ENCODE data around the gene RNF44. TPM values are rescaled to one million over a fixed set of nuclear protein-coding genes. Genes with fewer than 3 reads are reported as not detected.

Gene RNF44
- total RNA-seq, 1 experiment from 2014 or later, result 172 TPM

DNA sequence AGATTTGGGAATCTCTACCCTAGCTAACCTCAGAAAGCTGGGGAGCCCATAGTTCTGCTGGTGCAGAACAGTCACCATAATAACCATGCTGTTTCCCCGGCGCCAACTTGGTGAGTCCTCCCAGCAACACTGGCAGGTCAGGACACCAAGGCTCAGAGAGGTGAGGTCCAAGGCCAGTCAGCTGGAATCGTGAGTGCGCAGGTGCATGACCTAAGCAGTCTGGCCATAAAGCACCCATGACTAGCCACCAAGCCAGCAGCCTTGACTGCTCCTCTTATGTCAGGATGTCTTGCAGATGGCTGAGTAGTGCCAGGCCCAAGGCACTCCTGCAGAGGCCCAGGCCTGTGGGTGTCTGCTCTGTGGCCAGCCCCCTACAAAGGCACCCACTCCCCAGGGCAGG is 2.6 kb downstream of the RNF44 start:
- Histone ChIP-seq H3K18ac (ENCODE audit: insufficient read length, low read depth, low read length) (no peak overlapping the region), H4K91ac (ENCODE audit: insufficient read length, low read depth, low read length) (no peak overlapping the region), H2BK15ac (ENCODE audit: low read depth, low read length) (no peak overlapping the region), H3K23ac (ENCODE audit: insufficient read length, low read depth, low read length) (no peak overlapping the region), H3K27ac (ENCODE audit: insufficient read length, low read depth, low read length) (no peak overlapping the region), H2BK5ac (ENCODE audit: insufficient read length, low read length) (no peak overlapping the region), H4K20me1 (ENCODE audit: control insufficient read depth, insufficient read depth, insufficient read length) (peaks cover 2% of the 10 kb centered on the region), H3K4ac (ENCODE audit: low read depth, low read length) (no peak overlapping the region), H3K14ac (ENCODE audit: insufficient read depth, low read length) (no peak overlapping the region), H3K79me2 (ENCODE audit: insufficient read depth, low read length) (peaks cover 38% of the 10 kb centered on the region), H3K9ac (ENCODE audit: extremely low read depth, insufficient read length, low read length) (no peak overlapping the region), H3K79me1 (ENCODE audit: insufficient read depth, low read depth, low read length, poor library complexity, severe bottlenecking) (peaks cover 3% of the 10 kb centered on the region), H2BK12ac (ENCODE audit: insufficient read length, low read depth, low read length) (no peak overlapping the region), H3T11ph (ENCODE audit: low read length) (no peak overlapping the region), H2BK20ac (ENCODE audit: low read depth, low read length, poor library complexity, severe bottlenecking) (no peak overlapping the region), H2AFZ (ENCODE audit: low read length) (no peak overlapping the region), H3K4me1 (ENCODE audit: insufficient read depth, low read length) (no peaks in the 10 kb centered on the region; the same call in 1 of the 2 replicates), H4K8ac (replicated peaks; ENCODE audit: insufficient read length, low read depth, low read length) (no peak overlapping the region), H2BK120ac (ENCODE audit: low read depth, low read length, poor library complexity, severe bottlenecking) (no peak overlapping the region), H2AK5ac (ENCODE audit: insufficient read length, low read length) (no peak overlapping the region), H3K4me2 (ENCODE audit: insufficient read depth, insufficient read length, low read length) (peak overlapping the region; percentile 44), H3K27me3 (ENCODE audit: insufficient read depth, low read length) (no peaks in the 10 kb centered on the region), H4K5ac (ENCODE audit: insufficient read length, low read depth, low read length) (no peak overlapping the region), H3K56ac (ENCODE audit: insufficient read length, low read depth, low read length) (no peak overlapping the region), H3K9me3 (ENCODE audit: control insufficient read depth, low read depth, low read length) (no peaks in the 10 kb centered on the region), H3K23me2 (ENCODE audit: insufficient read length, low read depth, low read length, poor library complexity, severe bottlenecking) (peaks cover 11% of the 10 kb centered on the region)
- Mint-ChIP-seq H3K9me3 (no peaks in the 10 kb centered on the region), H3K27me3 (ENCODE audit: low read depth) (peaks cover 1% of the 10 kb centered on the region; the same call in 1 of the 2 replicates), H3K4me1 (peaks cover 37 to 41% of the 10 kb centered on the region in 2 experiments), H3K36me3 (ENCODE audit: insufficient read depth in 1 of 3, low read depth in 3 of 3) (peaks cover 21 to 47% (median 45%) of the 10 kb centered on the region in 3 experiments), H3K27ac (peak overlapping the region in 1 of 3 experiments; percentile 86; a peak in 3 of 7 replicates), H3K4me3 (peak overlapping the region; percentile 92 to 99; a peak in 4 of 5 replicates)
- no peak for DNase-seq
- no peak for TF ChIP-seq CTCF (conservative IDR thresholded peaks at IDR 0.05)
- WGBS (ENCODE audit: extremely low coverage, insufficient read length, low lambda C conversion rate), result no CpG with 5 or more reads among the region's 4 CpGs

All from H9 (cell line).